Measurements from ENCODE around the gene APOBEC3B. TPM values are rescaled to one million over a fixed set of nuclear protein-coding genes. Genes with fewer than 3 reads are reported as not detected.
"Not testable (repeated sequence)": the region's sequence is repeated elsewhere in the genome, so short reads cannot be mapped to it uniquely, and the experiment has no call there.

APOBEC3B gene
- total RNA-seq, 4 donors from 2014 or later: 1.1 to 2.7 (median 1.9) TPM; not detected in 1

- Histone ChIP-seq H3K4me1 (peaks cover 0 to 9% (median 6%) of the 10 kb centered on the region in 4 donors), H3K4me3 (peak overlapping the region in 3 of 4 donors; percentile 35 to 57 (median 43)), H3K27ac (peak overlapping the region in 3 of 4 donors; percentile 54 to 86 (median 57)), H3K36me3 (no peaks in the 10 kb centered on the region), H3K27me3 (no peaks in the 10 kb centered on the region), H3K9me3 (no peaks in the 10 kb centered on the region)
- DNase-seq: peak in 2 of 3 donors; percentile 59 to 62
- TF ChIP-seq POLR2A (IDR thresholded peaks at IDR 0.05): no peak
- peak in 4 of 6 experiments; percentile 20 to 46 (median 22) for TF ChIP-seq CTCF (IDR thresholded peaks at IDR 0.05)
Observed at GRCh38 chr22:38981005-38981991, 849 bp upstream of the APOBEC3B start.

- H3K4me3 ChIP-seq: no peak overlapping the region
- no peak overlapping the region for H3K27ac ChIP-seq
- H3K27me3 ChIP-seq: no peaks in the 10 kb centered on the region
- peaks cover 0 to 9% (median 6%) of the 10 kb centered on the region in 4 donors for H3K4me1 ChIP-seq
- no peaks in the 10 kb centered on the region for H3K36me3 ChIP-seq
- no peak for DNase-seq
- no peak for TF ChIP-seq POLR2A (IDR thresholded peaks at IDR 0.05)
- no peak for TF ChIP-seq CTCF (IDR thresholded peaks at IDR 0.05)
- no peaks in the 10 kb centered on the region for H3K9me3 ChIP-seq
Observed at GRCh38 chr22:38984224-38984623, 2.1 kb downstream of the APOBEC3B start.

GRCh38 chr22:38984784-38985757 lies 2.9 kb downstream of the APOBEC3B start:
- not testable (repeated sequence) for H3K4me3 ChIP-seq, H3K9me3 ChIP-seq, H3K36me3 ChIP-seq, H3K4me1 ChIP-seq, H3K27me3 ChIP-seq
- peak overlapping the region in 1 of 4 donors; percentile 60 for H3K27ac ChIP-seq
- DNase-seq: peak in 1 of 3 donors; percentile 88

- no peaks in the 10 kb centered on the region for H3K36me3 ChIP-seq
- no peaks in the 10 kb centered on the region for H3K9me3 ChIP-seq
- TF ChIP-seq CTCF (IDR thresholded peaks at IDR 0.05) (no peak), POLR2A (IDR thresholded peaks at IDR 0.05) (no peak)
- H3K27me3 ChIP-seq: no peaks in the 10 kb centered on the region
- no peak overlapping the region for H3K4me3 ChIP-seq
- no peak overlapping the region for H3K27ac ChIP-seq
- DNase-seq: no peak
- peaks cover 0 to 9% (median 6%) of the 10 kb centered on the region in 4 donors for H3K4me1 ChIP-seq
Observed at GRCh38 chr22:38986629-38987028, 4.5 kb downstream of the APOBEC3B start.

- H3K27ac ChIP-seq: no peak overlapping the region
- no peaks in the 10 kb centered on the region for H3K27me3 ChIP-seq
- peaks cover 0 to 9% (median 5%) of the 10 kb centered on the region in 4 donors for H3K4me1 ChIP-seq
Observed at GRCh38 chr22:38987171-38987895, 5.2 kb downstream of the APOBEC3B start.

More at GRCh38 chr22:38987171-38987895, 5.2 kb downstream of the APOBEC3B start:
- H3K4me3 ChIP-seq: no peak overlapping the region
- TF ChIP-seq POLR2A (IDR thresholded peaks at IDR 0.05): no peak
- no peak for TF ChIP-seq CTCF (IDR thresholded peaks at IDR 0.05)
- no peaks in the 10 kb centered on the region for H3K36me3 ChIP-seq
- H3K9me3 ChIP-seq: no peaks in the 10 kb centered on the region
- DNase-seq: no peak

Data from Peyer's patch (tissue), 4 donors.